Trophoblast cell (in vitro differentiated cells and primary cell): ENCODE data around the gene EPB41L5.

Experiments
- DNase-seq, 2 donors: peaks; one replicate each; pipeline ENCODE4 v3.0.0-alpha.2; 2016
- H2AFZ ChIP-seq: 2 replicates; pipeline ENCODE4 v1.6.1; 2013; ENCODE audit warnings: low read length, moderate library complexity, mild to moderate bottlenecking; ENCODE audit not compliant: insufficient read depth, poor library complexity
- H2AK5ac ChIP-seq: 2 replicates; pipeline ENCODE4 v1.6.1; 2013; ENCODE audit warnings: mild to moderate bottlenecking, low read length
- H2BK120ac ChIP-seq: 2 replicates; pipeline ENCODE4 v1.6.1; 2013; ENCODE audit warnings: low read length, mild to moderate bottlenecking, moderate library complexity; ENCODE audit not compliant: insufficient read depth, poor library complexity
- H2BK12ac ChIP-seq: 2 replicates; pipeline ENCODE4 v1.6.1; 2013; ENCODE audit warnings: mild to moderate bottlenecking, low read length, moderate library complexity
- H2BK5ac ChIP-seq: 2 replicates; pipeline ENCODE4 v1.6.1; 2013; ENCODE audit warnings: low read length, low read depth, moderate library complexity, mild to moderate bottlenecking; ENCODE audit not compliant: poor library complexity
- H3K14ac ChIP-seq: 2 replicates; pipeline ENCODE4 v1.6.1; 2013; ENCODE audit warnings: mild to moderate bottlenecking, low read length
- H3K18ac ChIP-seq: 2 replicates; pipeline ENCODE4 v1.6.1; 2013; ENCODE audit warnings: mild to moderate bottlenecking, low read length
- H3K23ac ChIP-seq: 2 replicates; pipeline ENCODE4 v1.6.1; 2013; ENCODE audit warnings: low read length
- H3K27ac ChIP-seq: 2 replicates; pipeline ENCODE4 v1.5.1; 2013; ENCODE audit warnings: low read depth, mild to moderate bottlenecking, inconsistent platforms, low read length, moderate library complexity
- H3K27me3 ChIP-seq: 2 replicates; pipeline ENCODE4 v1.6.1; 2013; ENCODE audit warnings: inconsistent platforms, mild to moderate bottlenecking, low read length, moderate library complexity; ENCODE audit not compliant: insufficient read depth
- H3K36me3 ChIP-seq, 2 experiments: 1 replicate in 1 of 2; 2 replicates in 1 of 2; pipeline ENCODE4 v1.6.1; 2013; ENCODE audit warnings: low read length in 2 of 2, mild to moderate bottlenecking in 2 of 2, moderate library complexity in 1 of 2; ENCODE audit not compliant: insufficient read depth in 2 of 2, control insufficient read depth in 1 of 2
- H3K4ac ChIP-seq: 2 replicates; pipeline ENCODE4 v1.6.1; 2013; ENCODE audit warnings: low read depth, mild to moderate bottlenecking, low read length, moderate library complexity
- H3K4me1 ChIP-seq, 2 experiments: 1 replicate in 1 of 2; 2 replicates in 1 of 2; pipeline ENCODE4 v1.6.1; 2013; ENCODE audit warnings: low read length in 2 of 2, mild to moderate bottlenecking in 2 of 2, moderate library complexity in 1 of 2; ENCODE audit not compliant: insufficient read depth in 2 of 2, control insufficient read depth in 1 of 2
- H3K4me2 ChIP-seq: 2 replicates; pipeline ENCODE4 v1.6.1; 2013; ENCODE audit warnings: inconsistent platforms, mild to moderate bottlenecking, low read length, moderate library complexity
- H3K4me3 ChIP-seq: 2 replicates; pipeline ENCODE4 v1.5.1; 2013; ENCODE audit warnings: mild to moderate bottlenecking, low read depth, low read length, inconsistent platforms
- H3K79me1 ChIP-seq: one replicate; pipeline ENCODE4 v1.6.1; 2013; ENCODE audit warnings: low read length
- H3K79me2 ChIP-seq: 2 replicates; pipeline ENCODE4 v1.6.1; 2013; ENCODE audit warnings: low read length, mild to moderate bottlenecking; ENCODE audit not compliant: control insufficient read depth, insufficient read depth, poor library complexity
- H3K9ac ChIP-seq: 2 replicates; pipeline ENCODE4 v1.6.1; 2013; ENCODE audit warnings: mild to moderate bottlenecking, low read length
- H3K9me3 ChIP-seq: 2 replicates; pipeline ENCODE4 v1.6.1; 2013; ENCODE audit warnings: low read depth, mild to moderate bottlenecking, control low read depth, inconsistent platforms, low read length; ENCODE audit not compliant: insufficient read depth
- H4K12ac ChIP-seq: 2 replicates; pipeline ENCODE4 v1.6.1; 2013; ENCODE audit warnings: low read depth, mild to moderate bottlenecking, low read length, moderate library complexity
- H4K8ac ChIP-seq: 2 replicates; pipeline ENCODE4 v1.6.1; 2013; ENCODE audit warnings: low read depth, mild to moderate bottlenecking, low read length, moderate library complexity
- H4K91ac ChIP-seq: one replicate; pipeline ENCODE4 v1.6.1; 2013; ENCODE audit warnings: low read depth, mild to moderate bottlenecking, low read length, moderate library complexity
- WGBS: extraction: QIAGEN DNeasy Blood & Tissue Kit; methylation state at CpG from one replicate; pipeline ENCODE4 v1.1.7; 2013; ENCODE audit warnings: missing lambda C conversion rate; ENCODE audit not compliant: insufficient read length, insufficient coverage; ENCODE audit errors: extremely low coverage; 5-methylcytosine and 5-hydroxymethylcytosine counted together

The EPB41L5 gene

DNA sequence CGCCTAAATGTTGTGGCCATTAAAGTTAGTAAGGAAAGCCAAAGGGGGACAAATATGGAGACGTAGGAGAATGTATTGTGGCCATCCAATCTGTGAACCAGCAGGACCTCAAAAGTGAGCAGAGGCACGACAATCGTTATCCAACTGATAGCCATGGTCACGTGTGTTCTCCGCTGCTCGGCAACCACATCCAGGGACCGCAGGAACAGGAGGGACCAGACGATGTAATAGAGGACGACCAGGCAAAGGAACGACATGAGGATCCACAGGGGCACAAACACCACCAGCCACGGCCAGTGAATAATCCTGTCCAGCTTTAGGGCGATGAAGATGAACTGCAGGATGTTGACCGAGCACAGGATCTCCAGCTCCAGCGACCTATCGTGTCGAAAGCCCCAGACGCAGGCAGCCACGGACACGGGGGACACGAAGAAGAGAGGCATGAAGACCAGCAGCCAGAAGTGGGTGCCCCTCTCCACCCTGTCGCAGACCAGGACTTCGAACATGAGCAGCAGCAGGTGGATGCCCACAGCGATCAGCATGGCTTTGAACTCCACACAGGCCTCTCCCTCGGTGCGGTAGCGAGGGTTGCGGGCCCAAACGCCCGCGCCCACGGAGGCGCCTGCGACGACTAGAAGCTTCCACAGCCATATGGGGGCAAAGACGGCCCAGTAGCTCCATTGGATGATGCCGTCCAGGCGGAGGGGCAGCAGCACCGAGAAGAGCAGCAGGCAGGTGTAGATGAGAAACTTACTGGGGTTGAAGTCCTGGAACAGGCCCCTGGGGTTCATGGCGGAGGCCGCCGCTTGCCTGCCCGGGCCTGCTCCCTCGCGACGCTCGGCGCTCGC, 209.5 kb downstream of the EPB41L5 start:
- peak overlapping the region; percentile 95 for H2AFZ ChIP-seq
- H3K18ac ChIP-seq = peak overlapping the region; percentile 91
- H3K9me3 ChIP-seq = peaks cover 7% of the 10 kb centered on the region
- peak overlapping the region; percentile 85 for H4K12ac ChIP-seq
- H3K79me2 ChIP-seq = peaks cover 4% of the 10 kb centered on the region
- no peak overlapping the region for H3K9ac ChIP-seq
- H3K23ac ChIP-seq = no peak overlapping the region
- H2BK5ac ChIP-seq = no peak overlapping the region
- peaks cover 11 to 12% of the 10 kb centered on the region in 2 experiments for H3K4me1 ChIP-seq
- no peaks in the 10 kb centered on the region for H3K36me3 ChIP-seq
- peak overlapping the region; percentile 73 for H3K4me3 ChIP-seq
- peak overlapping the region; percentile 95 for H4K91ac ChIP-seq
- peaks cover 8% of the 10 kb centered on the region for H3K79me1 ChIP-seq
- H4K8ac ChIP-seq = peak overlapping the region; percentile 95
- no CpG with 5 or more reads among the region's 49 CpGs for WGBS
- peak overlapping the region; percentile 77 for H3K4ac ChIP-seq
- H3K27me3 ChIP-seq = peaks cover 2% of the 10 kb centered on the region
- H2BK120ac ChIP-seq = peak overlapping the region; percentile 93
- H3K4me2 ChIP-seq = peak overlapping the region; percentile 81
- H3K14ac ChIP-seq = peak overlapping the region; percentile 89
- H3K27ac ChIP-seq = no peak overlapping the region
- no peak overlapping the region for H2AK5ac ChIP-seq
- DNase-seq = no peak
- H2BK12ac ChIP-seq = no peak overlapping the region

DNA sequence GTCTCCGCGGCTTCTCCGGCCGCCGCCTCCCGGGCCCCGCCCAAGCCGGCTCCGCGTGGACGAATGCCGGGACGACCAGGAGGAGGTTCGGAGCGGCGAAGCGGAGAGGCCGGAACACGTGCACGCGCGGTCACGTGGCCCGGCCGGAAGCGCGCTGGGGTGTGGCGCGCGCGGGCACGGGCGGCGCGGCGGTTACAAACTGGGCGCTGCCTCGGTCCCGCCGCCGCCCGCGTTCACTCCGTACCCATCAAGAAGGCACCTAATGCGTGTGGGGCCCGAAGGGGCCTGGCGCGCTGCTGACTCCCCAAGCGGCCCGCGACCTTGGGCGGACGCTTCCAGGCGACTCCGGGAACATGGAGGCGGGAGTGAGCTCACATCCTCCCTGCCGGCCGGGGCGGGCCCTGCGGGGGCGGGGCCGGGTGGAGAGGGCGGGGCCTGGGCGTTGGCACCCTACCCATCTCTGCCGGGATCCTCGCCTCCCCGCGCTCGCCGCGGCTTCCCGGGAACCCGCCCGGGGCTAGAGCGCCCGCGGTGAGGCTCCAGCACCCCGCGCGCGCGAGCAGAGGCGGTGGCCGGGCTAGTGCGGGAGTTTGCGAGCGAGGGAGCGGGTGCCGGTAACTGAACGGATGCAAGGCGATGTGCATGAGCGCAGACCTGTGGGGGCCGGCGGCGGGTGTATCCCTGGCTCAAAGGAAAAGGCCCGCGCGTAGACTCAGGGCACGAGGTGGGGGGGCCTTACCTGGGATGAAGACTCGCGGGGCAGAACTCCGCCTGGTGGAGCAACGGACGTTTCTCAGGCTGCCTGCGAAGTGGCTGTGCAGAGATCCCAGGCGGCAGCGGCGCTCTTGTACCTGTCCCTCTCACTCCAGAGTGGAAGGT, 210.4 kb downstream of the EPB41L5 start, which contains the start of gene TMEM185B:
Gene TMEM185B, minus strand, starts transcription at position 367 of the 879 bp plus-strand sequence. CDS start 424 bp downstream, outside the sequence.
- peaks cover 8% of the 10 kb centered on the region for H3K79me1 ChIP-seq

DNA sequence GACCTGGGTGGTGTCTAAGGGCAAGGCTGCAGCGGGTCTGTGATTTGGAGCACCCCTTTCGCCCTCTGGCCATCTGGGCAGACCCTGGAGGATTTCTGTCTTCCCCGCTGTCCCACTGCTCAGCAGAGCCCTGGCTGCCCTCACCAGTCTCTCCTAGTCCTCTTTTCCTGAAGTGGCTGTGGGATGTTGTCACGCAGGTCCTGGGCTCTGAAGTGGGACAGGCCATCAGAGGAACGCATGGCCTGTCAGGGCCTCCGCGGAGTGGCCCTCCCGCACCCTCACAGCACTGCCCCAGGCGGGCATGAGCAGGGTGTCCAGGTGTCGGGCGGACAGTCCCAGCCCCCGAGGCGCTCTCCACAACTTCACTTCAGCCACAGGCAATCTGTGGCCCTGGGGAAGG, 211.4 kb downstream of the EPB41L5 start:
- no peak overlapping the region for H2BK12ac ChIP-seq
- no peak overlapping the region for H3K18ac ChIP-seq
- peaks cover 11 to 12% of the 10 kb centered on the region in 2 experiments for H3K4me1 ChIP-seq
- no peak overlapping the region for H4K8ac ChIP-seq
- no peak overlapping the region for H3K23ac ChIP-seq
- no peak overlapping the region for H2BK5ac ChIP-seq
- H2BK120ac ChIP-seq = no peak overlapping the region
- no peak overlapping the region for H3K9ac ChIP-seq
- no CpG with 5 or more reads among the region's 13 CpGs for WGBS
- peaks cover 2% of the 10 kb centered on the region for H3K27me3 ChIP-seq
- H4K12ac ChIP-seq = no peak overlapping the region
- H3K14ac ChIP-seq = no peak overlapping the region
- H3K9me3 ChIP-seq = peaks cover 11% of the 10 kb centered on the region
- no peaks in the 10 kb centered on the region for H3K36me3 ChIP-seq
- no peak overlapping the region for H3K4me2 ChIP-seq
- peaks cover 8% of the 10 kb centered on the region for H3K79me1 ChIP-seq
- no peak overlapping the region for H4K91ac ChIP-seq
- H3K79me2 ChIP-seq = peaks cover 4% of the 10 kb centered on the region
- H3K4me3 ChIP-seq = no peak overlapping the region
- H2AK5ac ChIP-seq = no peak overlapping the region
- peak; percentile 98 to 99 for DNase-seq
- no peak overlapping the region for H3K4ac ChIP-seq
- H3K27ac ChIP-seq = no peak overlapping the region
- H2AFZ ChIP-seq = no peak overlapping the region

More for the DNA sequence above, 210.4 kb downstream of the EPB41L5 start, which contains the start of gene TMEM185B:
- H3K9me3 ChIP-seq = peaks cover 11% of the 10 kb centered on the region
- peak within 1 kb of the TSS; percentile 93 for H2BK120ac ChIP-seq
- H2AK5ac ChIP-seq = no peak within 1 kb of the TSS
- H3K27ac ChIP-seq = no peak within 1 kb of the TSS
- no peak within 1 kb of the TSS for H3K23ac ChIP-seq
- H3K79me2 ChIP-seq = peaks cover 4% of the 10 kb centered on the region
- H3K4me2 ChIP-seq = peak within 1 kb of the TSS; percentile 81
- H3K27me3 ChIP-seq = peaks cover 2% of the 10 kb centered on the region
- H4K91ac ChIP-seq = peak within 1 kb of the TSS; percentile 95
- peak within 1 kb of the TSS; percentile 29 for H2BK12ac ChIP-seq
- H3K14ac ChIP-seq = peak within 1 kb of the TSS; percentile 89
- peak within 1 kb of the TSS; percentile 69 for H2BK5ac ChIP-seq
- peak within 1 kb of the TSS; percentile 77 for H3K4ac ChIP-seq
- peak within 1 kb of the TSS; percentile 73 for H3K4me3 ChIP-seq
- peak within 1 kb of the TSS; percentile 91 for H3K18ac ChIP-seq
- peak within 1 kb of the TSS; percentile 64 for H3K9ac ChIP-seq
- peaks cover 11 to 12% of the 10 kb centered on the region in 2 experiments for H3K4me1 ChIP-seq
- peak; percentile 75 to 88 for DNase-seq
- H4K8ac ChIP-seq = peak within 1 kb of the TSS; percentile 95
- no peaks in the 10 kb centered on the region for H3K36me3 ChIP-seq
- peak within 1 kb of the TSS; percentile 95 for H2AFZ ChIP-seq
- H4K12ac ChIP-seq = peak within 1 kb of the TSS; percentile 85
- WGBS = no CpG with 5 or more reads among the region's 108 CpGs
